GM12878 (cell line): ENCODE measurements around the gene GRK1.

Experiments used
- CTCF ChIP-seq, 3 experiments: IDR thresholded peaks in 2 of 3; conservative IDR thresholded peaks in 1 of 3; 2 replicates each; pipeline ENCODE4 v1.5.1; 2011; ENCODE audit warnings: low read depth in 3 of 3, low read length in 3 of 3, mild to moderate bottlenecking in 3 of 3, control low read depth in 2 of 3, moderate library complexity in 2 of 3, inconsistent platforms in 1 of 3, mixed read lengths in 1 of 3; ENCODE audit not compliant: control insufficient read depth in 2 of 3, insufficient read depth in 1 of 3; ENCODE audit errors: extremely low read depth in 1 of 3
- FOXM1 ChIP-seq: IDR thresholded peaks from 2 replicates; pipeline ENCODE4 v1.6.1; 2012; ENCODE audit warnings: low read depth, mild to moderate bottlenecking, inconsistent platforms, low read length, moderate library complexity
- NBN ChIP-seq: fragments of 450-650 bp; IDR thresholded peaks from 2 replicates; pipeline ENCODE4 v1.6.1; 2016
- NR2C1 ChIP-seq: fragments of 450-650 bp; IDR thresholded peaks from 2 replicates; pipeline ENCODE4 v1.6.1; 2017; ENCODE audit warnings: antibody characterized with exemption, mild to moderate bottlenecking, moderate library complexity

- no peak for TF ChIP-seq FOXM1
- no peak for TF ChIP-seq NR2C1
- TF ChIP-seq CTCF (IDR thresholded peaks at IDR 0.05 in 2 of 3, conservative IDR thresholded peaks at IDR 0.05 in 1 of 3; ENCODE audit: control insufficient read depth in 2 of 3, extremely low read depth in 1 of 3, insufficient read depth in 1 of 3, low read depth in 3 of 3, low read length in 3 of 3): no peak
- TF ChIP-seq NBN: no peak
Measured at GRCh38 chr13:113763961-113764792, 97.2 kb downstream of the GRK1 start.
